Suprapubic skin (tissue), 3 donors: ENCODE measurements around the gene PHKG2.

ENCODE experiments used
- EP300 ChIP-seq: sonication (generic); formaldehyde crosslinking; IDR thresholded peaks from one replicate; pipeline ENCODE4 v1.6.1; 2017; ENCODE audit warnings: antibody characterized with exemption
- POLR2A ChIP-seq, 2 donors: fragments of 450-650 bp; IDR thresholded peaks; one replicate each; pipeline ENCODE4 v1.6.1; 2017; ENCODE audit warnings: antibody characterized with exemption in 2 of 2, mild to moderate bottlenecking in 2 of 2, moderate library complexity in 2 of 2
- TF ChIP-seq, protein P1 (sequence below), 2 donors: fragments of 200-600 bp in 1 of 2; fragments of 450-650 bp in 1 of 2; sonication (generic) in 1 of 2; IDR thresholded peaks; one replicate each; pipeline ENCODE4 v1.5.1; 2016 to 2019; ENCODE audit warnings: antibody characterized with exemption in 2 of 2, mild to moderate bottlenecking in 1 of 2, moderate library complexity in 1 of 2

DNA sequence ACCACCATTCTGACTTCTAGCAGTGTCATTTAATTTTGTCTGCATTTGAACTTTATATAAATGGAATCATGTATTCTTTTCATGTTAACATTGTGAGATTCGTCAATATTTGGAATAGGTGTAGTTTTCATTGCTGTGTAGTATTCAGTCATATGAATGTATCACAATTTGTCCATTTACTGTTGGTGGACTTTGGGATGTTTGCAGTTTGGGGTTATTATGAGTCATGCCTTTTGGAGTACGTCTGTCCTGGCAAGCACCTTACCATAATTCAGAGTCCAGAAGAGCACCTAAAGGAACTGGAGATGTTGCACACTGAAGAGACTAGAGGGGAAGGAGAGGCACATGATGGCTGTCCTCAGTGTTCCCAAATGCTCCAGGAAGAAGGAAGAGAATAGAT is 3.1 kb upstream of the PHKG2 start:
- TF ChIP-seq, protein P1, sequence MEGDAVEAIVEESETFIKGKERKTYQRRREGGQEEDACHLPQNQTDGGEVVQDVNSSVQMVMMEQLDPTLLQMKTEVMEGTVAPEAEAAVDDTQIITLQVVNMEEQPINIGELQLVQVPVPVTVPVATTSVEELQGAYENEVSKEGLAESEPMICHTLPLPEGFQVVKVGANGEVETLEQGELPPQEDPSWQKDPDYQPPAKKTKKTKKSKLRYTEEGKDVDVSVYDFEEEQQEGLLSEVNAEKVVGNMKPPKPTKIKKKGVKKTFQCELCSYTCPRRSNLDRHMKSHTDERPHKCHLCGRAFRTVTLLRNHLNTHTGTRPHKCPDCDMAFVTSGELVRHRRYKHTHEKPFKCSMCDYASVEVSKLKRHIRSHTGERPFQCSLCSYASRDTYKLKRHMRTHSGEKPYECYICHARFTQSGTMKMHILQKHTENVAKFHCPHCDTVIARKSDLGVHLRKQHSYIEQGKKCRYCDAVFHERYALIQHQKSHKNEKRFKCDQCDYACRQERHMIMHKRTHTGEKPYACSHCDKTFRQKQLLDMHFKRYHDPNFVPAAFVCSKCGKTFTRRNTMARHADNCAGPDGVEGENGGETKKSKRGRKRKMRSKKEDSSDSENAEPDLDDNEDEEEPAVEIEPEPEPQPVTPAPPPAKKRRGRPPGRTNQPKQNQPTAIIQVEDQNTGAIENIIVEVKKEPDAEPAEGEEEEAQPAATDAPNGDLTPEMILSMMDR (IDR thresholded peaks at IDR 0.05): no peak
- no peak for TF ChIP-seq EP300
- no peak for TF ChIP-seq POLR2A (IDR thresholded peaks at IDR 0.05)
